GM12878 (cell line): ENCODE measurements around the gene ZNRF3. TPM values are rescaled to one million over a fixed set of nuclear protein-coding genes. Genes with fewer than 3 reads are reported as not detected.

Experiments used
- ATAC-seq: fragments of 200-7000 bp; cut with Tn5 transposase; 3 replicates; pipeline ENCODE4 v1.9.1; 2020; ENCODE audit warnings: mild to moderate bottlenecking, moderate library complexity
- BruUV-seq: library from RNA; stranded (reverse); fragments of 400-500 nt; replicated peaks from 2 replicates; lab custom pipeline; 2021; lab: Mats Ljungman, UMichigan
- CTCF ChIA-PET: fragments of 300-600 bp; sonication (Branson Sonifier 250); formaldehyde crosslinking; extraction: SDS; loops from one replicate; lab custom pipeline; 2021; ENCODE audit warnings: inconsistent platforms; lab: Yijun Ruan, JAX
- POLR2A ChIA-PET: fragments of 350-600 bp; formaldehyde crosslinking; extraction: SDS; loops from one replicate; lab custom pipeline; 2021; ENCODE audit warnings: inconsistent platforms; lab: Charles Lee
- RAD21 ChIA-PET: fragments of 300-600 bp; sonication (Branson Sonifier 250); formaldehyde crosslinking; loops from one replicate; lab custom pipeline; 2023; ENCODE audit warnings: antibody characterized with exemption; ENCODE audit not compliant: unreplicated experiment; lab: Charles Lee
- SMC1A ChIA-PET: fragments of 300-600 bp; sonication (Branson Sonifier 250); formaldehyde crosslinking; loops from one replicate; lab custom pipeline; 2023; ENCODE audit not compliant: unreplicated experiment, uncharacterized antibody; lab: Charles Lee
- DNase-seq: peaks from one replicate; pipeline ENCODE4 v3.0.0-alpha.2; 2011; ENCODE audit warnings: low read depth, low spot score
- FAIRE-seq: peaks from 3 replicates; lab custom pipeline; 2011; peaks lifted over from hg19 to GRCh38; lab: Jason Lieb, UNC
- H2AFZ ChIP-seq: 2 replicates; pipeline ENCODE4 v1.6.0; 2011; ENCODE audit warnings: low read depth, low read length, control low read depth; ENCODE audit not compliant: control insufficient read depth
- H3K27ac ChIP-seq: 2 replicates; pipeline ENCODE4 v1.5.1; 2011; ENCODE audit warnings: control low read depth; ENCODE audit not compliant: control insufficient read depth, insufficient read depth
- H3K27me3 ChIP-seq, 2 experiments: replicated peaks in 1 of 2; 2 replicates each; pipeline versions ENCODE4 v1.6.0 to v1.6.1; 2011; ENCODE audit warnings: low read length in 1 of 2; ENCODE audit not compliant: control insufficient read depth in 2 of 2, insufficient read depth in 2 of 2
- H3K36me3 ChIP-seq, 2 experiments: 2 replicates each; pipeline ENCODE4 v1.5.1; 2011; ENCODE audit warnings: low read length in 1 of 2; ENCODE audit not compliant: control insufficient read depth in 2 of 2, insufficient read depth in 2 of 2
- H3K4me1 ChIP-seq: 2 replicates; pipeline ENCODE4 v1.6.1; 2011; ENCODE audit warnings: mild to moderate bottlenecking, low read length, moderate library complexity, mixed read lengths; ENCODE audit not compliant: control insufficient read depth, insufficient read depth
- H3K4me2 ChIP-seq: 2 replicates; pipeline ENCODE4 v1.6.0; 2011; ENCODE audit warnings: control low read depth; ENCODE audit not compliant: control insufficient read depth, insufficient read depth
- H3K4me3 ChIP-seq: fragments of 200-600 bp; sonication (generic); 2 replicates; pipeline ENCODE4 v1.5.1; 2016
- H3K79me2 ChIP-seq: 2 replicates; pipeline ENCODE4 v1.6.0; 2011; ENCODE audit warnings: low read length; ENCODE audit not compliant: control insufficient read depth, insufficient read depth
- H3K9ac ChIP-seq: 2 replicates; pipeline ENCODE4 v1.8.0; 2011; ENCODE audit warnings: low read length, control low read depth, mixed read lengths; ENCODE audit not compliant: control insufficient read depth, insufficient read depth
- H3K9me3 ChIP-seq: replicated peaks from 3 replicates; pipeline ENCODE4 v1.5.1; 2011; ENCODE audit warnings: mild to moderate bottlenecking, low read length; ENCODE audit not compliant: control insufficient read depth, insufficient read depth
- H4K20me1 ChIP-seq: 2 replicates; pipeline ENCODE4 v1.6.0; 2011; ENCODE audit not compliant: control insufficient read depth, insufficient read depth
- BHLHE40 ChIP-seq, 2 experiments: fragments of 450-650 bp in 1 of 2; IDR thresholded peaks; 2 replicates each; pipeline ENCODE4 v1.6.1; 2011 to 2017; ENCODE audit warnings: low read depth in 2 of 2, borderline replicate concordance in 1 of 2, improper control_type of control experiment in 1 of 2, low read length in 1 of 2, mild to moderate bottlenecking in 1 of 2
- CTCF ChIP-seq, 3 experiments: IDR thresholded peaks in 2 of 3; conservative IDR thresholded peaks in 1 of 3; 2 replicates each; pipeline ENCODE4 v1.5.1; 2011; ENCODE audit warnings: low read depth in 3 of 3, low read length in 3 of 3, mild to moderate bottlenecking in 3 of 3, control low read depth in 2 of 3, moderate library complexity in 2 of 3, inconsistent platforms in 1 of 3, mixed read lengths in 1 of 3; ENCODE audit not compliant: control insufficient read depth in 2 of 3, insufficient read depth in 1 of 3; ENCODE audit errors: extremely low read depth in 1 of 3
- POLR2A ChIP-seq: IDR thresholded peaks from 2 replicates; pipeline ENCODE4 v1.6.1; 2011; ENCODE audit warnings: low read depth, mild to moderate bottlenecking, low read length
- WGBS: methylation state at CpG from one replicate; pipeline ENCODE4 v1.1.6; 2016; ENCODE audit warnings: low lambda C conversion rate; ENCODE audit not compliant: insufficient replicate concordance, insufficient coverage; ENCODE audit errors: missing lambda C conversion rate; 5-methylcytosine and 5-hydroxymethylcytosine counted together
- in situ Hi-C: fragments of 300-500 bp; cut with MboI; formaldehyde crosslinking; loops from 9 replicates; pipeline ENCODE4 v1.14.3; 2018; ENCODE audit warnings: mixed read lengths
- intact Hi-C: fragments of 100-400 bp; cut with micrococcal nuclease; formaldehyde crosslinking; loops from one replicate; pipeline ENCODE4 v1.14.2; 2022; ENCODE audit not compliant: unreplicated experiment
- polyA plus RNA-seq, 11 experiments: library from polyadenylated mRNA; depleted of rRNA in 4 of 11; unstranded in 6 of 11; stranded (reverse) in 5 of 11; fragments of >200 nt; fragmentation: Nextera tagmentation in 4 of 11; fragmentation: Illumina TruSeq in 1 of 11; extraction: Ambion mirVana in 4 of 11; extraction: Trizol in 1 of 11; gene quantifications; 1 replicate in 1 of 11; 2 replicates in 10 of 11; pipeline versions ENCODE4 v1.2.1 to v1.2.3, GENCODE V29; 2011 to 2016; ENCODE audit warnings: inconsistent platforms in 2 of 11, missing spikeins in 2 of 11, low read depth in 1 of 11
- total RNA-seq, 4 experiments: library from RNA; depleted of rRNA in 3 of 4; stranded (reverse); fragments of >200 nt in 3 of 4; fragmentation: Illumina TruSeq in 1 of 4; extraction: Trizol in 1 of 4; gene quantifications; 2 replicates each; pipeline versions ENCODE4 v1.2.1 to v1.2.3, GENCODE V29; 2013 to 2021

Gene ZNRF3
- total and polyA plus RNA-seq, 10 of the 15 experiments (the other 5 are each of a cell fraction or from before 2014, with no cell fraction given): 0.05 to 2.4 (median 0.46) TPM

- POLR2A ChIA-PET: interaction anchor here (1.0 kb wide), 1 partner anchor 8 kb away, joined by 3 read pairs; no protein-coding TSS in a partner anchor
- no peaks in the 10 kb centered on the region; the same call in 1 of the 2 replicates for H3K4me1 ChIP-seq
- H3K79me2 ChIP-seq: no peaks in the 10 kb centered on the region
- DNase-seq (no peak), FAIRE-seq (no peak), ATAC-seq (peak; percentile 35; the same call in 2 of the 3 replicates)
- RAD21 ChIA-PET: interaction anchor here (6.9 kb wide), 1 partner anchor 104 kb away, joined by 38 read pairs; no protein-coding TSS in a partner anchor
- in situ Hi-C loops: no loop called here
- no peaks in the 10 kb centered on the region for H4K20me1 ChIP-seq
- no peak overlapping the region for H3K9ac ChIP-seq
- BruUV-seq: no TSS peak
- H3K27me3 ChIP-seq: peaks cover 0 to 2% of the 10 kb centered on the region in 2 experiments; a peak in 1 of 4 replicates
- no peak overlapping the region for H3K27ac ChIP-seq
- H3K4me3 ChIP-seq: no peak overlapping the region
- no peaks in the 10 kb centered on the region for H3K36me3 ChIP-seq
- no peak overlapping the region for H3K4me2 ChIP-seq
- H3K9me3 ChIP-seq: no peaks in the 10 kb centered on the region
- SMC1A ChIA-PET: interaction anchor here (0.7 to 1.7 kb wide), 4 partner anchors 8 to 76 kb away, joined by 3 to 7 read pairs (median 4); no protein-coding TSS in a partner anchor
- 2% methylated on average over 4 of the region's 4 CpGs for WGBS
- intact Hi-C loops: no loop called here
- TF ChIP-seq CTCF (IDR thresholded peaks at IDR 0.05 in 2 of 3, conservative IDR thresholded peaks at IDR 0.05 in 1 of 3; ENCODE audit: control insufficient read depth in 2 of 3, extremely low read depth in 1 of 3, insufficient read depth in 1 of 3, low read depth in 3 of 3, low read length in 3 of 3): peak in 2 of 3 experiments; percentile 24 to 30; a peak in 2 of 6 replicates
- TF ChIP-seq BHLHE40 (IDR thresholded peaks at IDR 0.05; ENCODE audit: borderline replicate concordance in 1 of 2, low read depth in 2 of 2, low read length in 1 of 2): no peak
- no peak for TF ChIP-seq POLR2A
- CTCF ChIA-PET: interaction anchor here (1.1 to 1.4 kb wide), 4 partner anchors 17 to 105 kb away, joined by 3 to 4 read pairs (median 3); no protein-coding TSS in a partner anchor
- H2AFZ ChIP-seq: no peak overlapping the region
Observed at GRCh38 chr22:28935713-28936112, 52.3 kb downstream of the ZNRF3 start.
